Tibial nerve (tissue), 3 donors: Measurements from ENCODE around the gene PPA2.
"Not testable (repeated sequence)": the region's sequence is repeated elsewhere in the genome, so short reads cannot be mapped to it uniquely, and the experiment has no call there.

Experiments
- CTCF ChIP-seq, 5 experiments: fragments of 200-600 bp in 3 of 5; fragments of 450-650 bp in 2 of 5; sonication (generic) in 3 of 5; IDR thresholded peaks; one replicate each; pipeline ENCODE4 v1.5.1; 2016 to 2019; ENCODE audit warnings: antibody characterized with exemption in 5 of 5, mild to moderate bottlenecking in 3 of 5, moderate library complexity in 2 of 5
- POLR2A ChIP-seq, 2 donors: fragments of 450-650 bp; IDR thresholded peaks; one replicate each; pipeline ENCODE4 v1.6.1; 2017; ENCODE audit warnings: antibody characterized with exemption in 2 of 2, mild to moderate bottlenecking in 2 of 2, moderate library complexity in 2 of 2

- TF ChIP-seq CTCF, POLR2A (IDR thresholded peaks at IDR 0.05): not testable (repeated sequence)
Observed at GRCh38 chr4:105458541-105458940, 15.3 kb downstream of the PPA2 start.
